GM10847 (cell line): Measurements from ENCODE around the gene TNRC6A.

Source experiments
- POLR2A ChIP-seq: IDR thresholded peaks from 2 replicates; pipeline ENCODE4 v1.6.1; 2011; ENCODE audit not compliant: insufficient read length; ENCODE audit errors: extremely low read depth

TNRC6A gene

DNA sequence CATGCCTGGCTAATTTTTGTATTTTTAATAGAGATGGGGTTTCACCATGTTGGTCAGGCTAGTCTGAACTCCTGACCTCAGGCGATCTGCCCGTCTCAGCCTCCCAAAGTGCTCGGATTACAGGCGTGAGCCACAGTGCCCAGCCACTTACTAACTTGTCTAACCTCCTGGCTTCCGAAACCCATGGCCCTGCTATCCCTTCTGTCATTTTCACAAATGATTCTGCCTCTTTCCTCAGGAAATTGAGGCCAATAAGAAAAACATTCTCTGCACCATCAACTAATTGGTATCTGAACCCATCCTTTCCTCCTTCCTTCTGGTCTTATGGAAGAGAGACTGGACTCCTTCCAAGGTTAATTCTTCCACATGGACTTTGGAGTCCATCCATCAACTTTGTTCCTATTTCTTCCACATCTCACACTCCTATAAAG lies 27.9 kb upstream of the TNRC6A start:
- TF ChIP-seq POLR2A, result no peak

DNA sequence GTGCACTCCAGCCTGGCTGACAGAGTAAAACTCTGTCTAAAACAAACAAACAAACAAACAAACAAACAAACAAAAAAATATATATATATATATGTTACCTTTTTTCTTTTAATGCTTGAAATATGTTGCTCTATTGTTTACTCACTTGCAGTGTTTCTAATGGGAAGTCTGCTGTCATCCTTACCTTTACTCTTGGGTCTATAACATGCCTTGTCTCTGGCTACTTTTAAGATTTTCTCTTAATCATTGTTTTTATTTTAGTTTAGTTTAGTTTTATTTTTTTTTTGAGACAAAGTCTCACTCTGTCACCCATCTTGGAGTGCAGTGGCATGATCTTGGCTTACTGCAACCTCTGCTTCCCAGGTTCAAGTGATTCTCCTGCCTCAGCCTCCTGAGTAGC lies 16.1 kb upstream of the TNRC6A start:
- TF ChIP-seq POLR2A, result no peak

DNA sequence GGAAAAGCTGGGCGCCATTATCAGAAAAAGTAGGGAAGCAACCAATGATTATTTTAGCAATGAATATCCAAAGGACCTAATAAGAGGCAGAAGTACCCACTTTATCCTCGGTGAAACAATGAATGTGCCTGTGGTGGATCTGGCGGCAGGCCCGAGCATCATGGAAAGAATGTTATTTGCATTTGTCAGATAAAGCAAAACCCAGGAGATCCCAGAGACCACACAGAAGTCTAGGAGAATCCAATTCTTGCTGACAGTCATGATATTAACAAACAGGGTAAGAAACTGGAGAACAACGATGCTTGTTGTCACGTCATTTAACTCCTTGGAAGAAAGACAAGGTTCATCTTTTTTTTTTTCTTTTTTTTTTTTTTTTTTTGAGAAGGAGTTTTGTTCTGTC lies 12.0 kb upstream of the TNRC6A start:
- no peak for TF ChIP-seq POLR2A

DNA sequence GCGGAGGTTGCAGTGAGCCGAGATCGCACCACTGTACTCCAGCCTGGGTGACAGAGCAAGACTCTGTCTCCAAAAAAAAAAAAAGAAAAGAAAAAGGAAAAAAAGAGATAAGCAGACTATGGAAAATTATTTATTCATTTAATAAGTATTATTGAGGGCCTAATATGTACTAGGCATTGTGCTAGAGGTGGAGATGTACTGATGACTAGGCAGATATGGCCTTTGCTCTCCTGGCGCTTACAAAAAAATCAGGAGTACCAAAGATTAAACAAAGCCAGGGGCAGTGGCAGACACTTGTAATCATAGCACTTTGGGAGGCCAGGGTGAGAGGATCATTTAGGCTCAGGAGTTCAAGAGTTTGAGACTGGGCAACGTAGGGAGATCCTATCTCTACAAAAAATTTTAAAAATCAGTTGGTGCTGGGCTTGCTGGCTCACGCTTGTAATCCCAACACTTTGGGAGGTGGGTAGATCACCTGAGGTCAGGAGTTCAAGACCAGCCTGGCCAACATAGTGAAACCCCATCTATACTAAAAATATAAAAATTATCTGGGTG lies 10.4 kb upstream of the TNRC6A start:
- no peak for TF ChIP-seq POLR2A

GRCh38 chr16:24721830-24722238 lies 7.6 kb upstream of the TNRC6A start:
- no peak for TF ChIP-seq POLR2A

DNA sequence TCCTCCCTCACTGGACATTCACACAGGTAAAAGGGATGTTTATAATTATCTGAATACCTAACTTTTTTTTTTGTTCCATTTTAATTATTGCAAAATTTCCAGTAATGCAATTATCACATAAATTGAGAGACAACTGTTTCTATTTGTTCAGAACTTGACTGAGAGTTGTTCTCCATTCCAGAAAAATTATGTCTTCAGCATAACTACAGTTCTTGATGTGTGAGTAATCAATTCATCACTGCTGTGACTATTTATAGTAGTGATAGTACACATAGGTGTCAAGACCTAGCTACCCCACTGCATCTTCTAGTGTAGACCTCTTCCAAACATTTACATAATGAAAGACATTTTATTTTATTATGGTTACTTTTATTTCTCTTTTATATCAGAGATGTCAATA lies 5.8 kb upstream of the TNRC6A start:
- no peak for TF ChIP-seq POLR2A

GRCh38 chr16:24728011-24728410 lies 1.4 kb upstream of the TNRC6A start:
- no peak for TF ChIP-seq POLR2A

GRCh38 chr16:24728891-24729242 lies 584 bp upstream of the TNRC6A start:
- no peak for TF ChIP-seq POLR2A

- TF ChIP-seq POLR2A, result no peak
Measured at GRCh38 chr16:24729951-24730815, 732 bp downstream of the TNRC6A start.

DNA sequence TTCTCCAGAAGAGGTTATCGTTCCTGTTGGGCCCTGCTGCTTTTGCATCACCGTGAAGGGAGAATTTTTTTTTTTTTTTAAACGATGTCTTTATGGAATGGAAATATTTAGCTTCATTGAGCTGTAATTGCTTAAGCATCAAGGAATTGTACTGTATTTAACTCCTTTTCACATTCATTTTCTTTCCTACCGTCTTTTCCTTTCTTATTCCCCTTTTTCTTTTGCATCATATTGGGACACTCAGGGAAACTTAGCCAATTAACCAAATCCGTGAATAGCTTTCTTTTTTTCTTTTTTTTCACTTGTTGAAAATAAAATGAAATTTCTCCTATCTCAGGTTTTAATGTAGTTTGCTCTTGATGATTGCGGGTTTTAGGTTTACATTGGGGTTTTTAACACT lies 1.5 kb downstream of the TNRC6A start:
- TF ChIP-seq POLR2A, result no peak

DNA sequence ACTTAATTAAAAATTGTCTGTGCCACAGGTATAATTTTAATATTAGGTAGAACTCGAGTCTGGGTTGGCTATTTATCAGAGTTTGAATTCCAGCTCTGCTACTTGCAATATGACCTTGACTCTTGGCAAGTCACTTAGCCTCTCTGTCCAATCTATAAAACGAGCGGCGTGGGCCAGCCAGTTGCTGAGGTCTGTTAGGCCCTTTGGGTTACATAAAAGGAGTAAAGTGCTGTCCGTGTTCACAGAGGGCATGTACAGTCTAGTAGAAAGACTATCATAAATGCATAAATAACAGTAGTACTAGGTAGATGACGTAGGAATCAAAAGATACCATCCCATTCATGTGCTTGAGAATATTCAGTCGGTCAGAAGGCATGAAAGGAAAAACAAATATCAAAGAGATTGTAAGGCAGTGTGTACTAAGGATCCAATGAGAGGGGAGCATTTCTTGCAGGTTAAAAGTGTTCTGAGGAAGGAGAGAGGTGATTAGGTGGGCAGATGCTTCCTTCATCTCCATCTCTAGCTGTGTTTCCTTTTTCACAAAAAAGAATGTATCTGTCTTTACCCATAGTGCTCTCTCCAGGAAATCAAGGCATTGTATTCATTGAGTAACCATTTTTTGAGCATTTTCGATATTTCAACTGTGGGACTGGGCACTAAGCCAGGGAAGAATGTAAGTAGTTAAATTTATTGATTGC lies 2.4 kb downstream of the TNRC6A start:
- TF ChIP-seq POLR2A, result no peak

DNA sequence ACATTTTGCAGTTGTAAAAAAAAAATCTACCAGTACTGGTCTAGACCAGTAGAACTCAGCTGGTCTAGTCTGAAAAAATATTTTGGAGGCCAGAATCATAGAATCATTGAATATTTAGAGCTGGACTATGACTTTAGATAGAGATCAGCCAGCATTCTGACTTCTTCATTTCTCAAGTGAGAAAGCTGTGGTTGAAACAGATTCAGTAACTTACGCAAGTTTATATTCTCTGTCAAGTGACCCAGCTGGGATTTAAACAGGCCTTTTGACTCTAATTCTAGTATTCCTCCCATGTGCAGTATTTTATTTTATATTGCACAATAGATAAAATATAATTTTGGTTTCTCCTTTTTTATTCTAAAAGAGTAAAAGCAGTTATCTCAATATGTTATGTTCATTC lies 4.9 kb downstream of the TNRC6A start:
- no peak for TF ChIP-seq POLR2A

DNA sequence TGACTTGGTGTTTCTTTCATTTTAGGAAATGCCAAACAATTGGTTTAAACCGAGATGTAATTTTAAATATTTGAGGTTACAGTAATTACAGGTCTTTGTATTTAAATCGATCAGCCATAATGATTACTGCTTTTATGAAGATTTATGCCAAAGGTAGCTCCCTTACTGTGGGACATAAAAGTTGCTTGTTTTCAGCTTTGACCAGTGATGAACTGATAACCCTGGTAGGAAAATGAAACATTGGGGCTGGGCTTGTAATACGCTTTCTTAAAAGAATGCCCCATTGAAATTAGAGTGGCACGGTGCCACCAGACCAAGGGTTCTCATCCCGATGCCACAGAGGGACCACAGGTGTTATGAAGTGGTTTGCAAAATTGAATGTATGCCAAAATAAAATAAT lies 7.3 kb downstream of the TNRC6A start:
- no peak for TF ChIP-seq POLR2A

DNA sequence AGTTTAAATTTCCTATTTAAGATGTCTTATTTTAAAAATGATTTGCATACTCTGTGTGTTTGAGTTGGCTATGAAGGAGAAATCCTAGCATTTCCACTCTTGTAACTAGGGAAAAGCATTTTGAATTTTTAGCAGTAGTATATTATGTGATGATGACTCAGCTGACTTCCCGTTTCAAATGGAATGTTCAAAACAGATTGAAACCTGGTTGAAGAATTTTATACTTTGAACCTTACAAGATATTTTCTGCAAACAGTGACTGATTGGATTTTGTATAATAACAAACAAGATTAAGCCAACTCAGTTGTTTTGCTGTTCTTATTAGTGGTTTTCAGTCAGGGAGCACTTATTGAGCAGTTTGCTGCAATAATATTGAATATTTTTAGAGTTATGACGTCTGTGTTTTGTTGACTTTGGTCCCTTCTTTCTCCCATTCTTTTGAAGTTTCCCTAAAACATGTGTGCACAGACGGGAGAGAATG lies 8.0 kb downstream of the TNRC6A start:
- TF ChIP-seq POLR2A, result no peak

- TF ChIP-seq POLR2A, result no peak
Measured at GRCh38 chr16:24737916-24738594, 8.6 kb downstream of the TNRC6A start.

GRCh38 chr16:24738895-24739294 lies 9.4 kb downstream of the TNRC6A start:
- no peak for TF ChIP-seq POLR2A

GRCh38 chr16:24741862-24742261 lies 12.4 kb downstream of the TNRC6A start:
- no peak for TF ChIP-seq POLR2A
